T-helper 1 cell (primary cell): Measurements from ENCODE around the gene SEC31B.

Experiments
- DNase-seq, 5 donors: peaks; one replicate each; pipeline ENCODE4 v3.0.0-alpha.2; 2012 to 2020

SEC31B gene

DNA sequence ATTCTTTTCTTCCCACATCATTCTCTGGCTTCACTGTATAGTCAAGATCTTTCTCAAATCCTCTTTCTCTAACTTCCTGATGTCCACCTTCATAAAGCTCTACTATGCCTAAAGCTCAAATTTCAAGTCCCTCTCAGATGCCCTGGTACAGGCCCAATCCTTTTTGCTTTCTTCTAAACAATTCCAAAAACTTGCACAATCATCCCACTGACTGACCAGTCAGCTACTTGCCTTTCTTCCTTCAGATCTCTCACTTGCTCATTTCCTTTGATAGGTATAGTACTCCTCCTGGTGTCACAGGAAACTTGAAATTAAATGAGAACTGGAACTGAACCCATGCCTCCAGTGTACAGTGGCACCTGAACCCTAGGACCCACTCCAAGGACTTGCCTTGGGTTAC is 18.2 kb downstream of the SEC31B start:
- DNase-seq: no peak

DNA sequence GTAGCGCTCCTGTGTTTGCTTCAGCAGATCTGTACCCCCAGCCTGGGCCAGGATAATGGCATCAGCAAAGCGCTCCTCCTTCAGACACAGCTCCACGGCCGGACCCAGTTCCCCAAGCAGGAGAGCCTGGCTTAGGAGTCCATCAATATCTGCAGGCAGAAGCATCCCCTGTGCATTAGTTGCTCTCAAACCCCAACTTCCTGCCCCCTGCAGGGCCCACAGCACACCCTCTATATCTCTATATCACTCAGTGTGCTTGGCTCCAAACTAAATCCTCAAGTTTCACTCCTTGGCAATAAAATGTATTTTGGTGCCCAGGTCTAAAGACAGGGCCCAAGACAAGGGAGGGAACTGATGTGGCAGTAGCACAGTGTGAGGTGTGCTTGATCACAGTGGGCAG is 21.6 kb downstream of the SEC31B start:
- no peak for DNase-seq

DNA sequence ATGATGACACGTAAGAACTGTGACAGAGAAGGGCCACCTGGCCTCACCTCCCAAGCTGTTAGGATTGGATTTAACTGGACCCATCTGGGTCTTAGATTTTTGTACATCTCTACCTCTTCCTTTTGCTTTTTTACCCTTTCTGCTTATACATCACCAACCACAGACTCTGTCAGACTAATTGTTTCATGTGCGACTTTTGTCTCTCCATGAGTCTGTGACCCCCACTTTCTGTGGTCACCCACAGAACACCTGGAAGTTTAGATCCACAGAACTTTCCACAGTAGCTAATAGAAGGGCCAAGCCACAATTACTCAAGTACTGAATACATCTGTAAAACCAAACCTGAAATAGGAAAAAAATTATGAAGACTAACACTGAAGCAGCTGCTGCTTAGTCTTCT is 23.1 kb downstream of the SEC31B start:
- no peak for DNase-seq

DNA sequence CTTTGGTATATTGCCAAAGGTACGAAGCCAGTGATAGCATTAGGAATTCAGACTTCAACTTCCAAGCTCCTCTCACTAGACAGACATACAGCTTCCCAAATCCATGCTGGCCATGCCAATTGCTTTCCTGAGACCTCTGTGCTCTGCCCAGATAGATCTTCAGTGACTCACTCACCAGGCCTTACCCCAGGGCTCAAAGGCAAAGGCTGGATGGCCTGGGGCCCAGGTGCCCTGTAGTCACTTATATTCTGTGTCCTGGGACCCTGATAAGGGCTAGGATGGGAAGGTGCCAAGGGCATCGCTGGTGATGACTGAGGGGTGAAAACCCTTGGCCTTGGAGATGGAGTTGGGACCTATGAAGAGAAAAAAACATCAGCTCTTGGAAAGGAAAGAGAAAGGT is 29.1 kb downstream of the SEC31B start:
- DNase-seq: no peak

DNA sequence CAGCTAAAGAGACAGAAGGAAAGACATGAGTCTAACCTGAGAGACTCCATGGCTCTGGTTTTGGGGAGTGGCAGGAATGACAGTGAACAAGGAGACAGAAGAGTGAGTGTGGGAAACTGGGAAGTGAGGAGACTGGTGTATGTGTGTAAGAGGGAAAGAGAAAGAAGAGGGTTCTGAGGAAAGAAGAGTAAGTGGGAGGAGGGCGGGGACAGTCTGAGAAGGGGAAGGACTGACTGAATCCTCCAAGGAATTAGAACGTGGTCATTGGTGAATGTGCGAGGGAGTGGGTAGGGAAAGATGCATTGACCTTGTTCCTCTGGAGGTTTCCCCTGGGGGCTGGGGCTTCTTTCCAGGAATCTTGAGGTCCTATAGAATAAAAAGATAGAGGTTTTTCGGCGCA is 30.3 kb downstream of the SEC31B start:
- no peak for DNase-seq

DNA sequence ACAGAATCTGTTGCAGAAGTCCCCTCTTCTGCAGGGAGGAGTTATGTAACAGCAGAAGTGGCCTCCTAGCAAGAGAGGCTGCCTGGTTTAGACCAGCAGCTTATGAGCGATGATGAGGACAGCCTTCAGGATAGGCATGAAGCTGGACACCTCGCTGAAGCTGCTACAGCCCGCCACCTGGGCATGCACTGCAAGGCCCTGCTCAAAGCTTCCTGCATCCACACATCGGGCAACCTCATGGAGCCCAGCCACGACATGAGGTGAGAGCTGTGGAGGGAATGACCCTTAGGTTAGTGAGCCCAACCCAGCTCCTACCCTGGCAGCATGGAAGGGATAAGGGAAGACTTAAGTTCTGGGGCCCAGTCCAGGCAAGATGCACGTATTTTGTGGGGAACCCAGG is 32.1 kb downstream of the SEC31B start:
- DNase-seq: no peak

DNA sequence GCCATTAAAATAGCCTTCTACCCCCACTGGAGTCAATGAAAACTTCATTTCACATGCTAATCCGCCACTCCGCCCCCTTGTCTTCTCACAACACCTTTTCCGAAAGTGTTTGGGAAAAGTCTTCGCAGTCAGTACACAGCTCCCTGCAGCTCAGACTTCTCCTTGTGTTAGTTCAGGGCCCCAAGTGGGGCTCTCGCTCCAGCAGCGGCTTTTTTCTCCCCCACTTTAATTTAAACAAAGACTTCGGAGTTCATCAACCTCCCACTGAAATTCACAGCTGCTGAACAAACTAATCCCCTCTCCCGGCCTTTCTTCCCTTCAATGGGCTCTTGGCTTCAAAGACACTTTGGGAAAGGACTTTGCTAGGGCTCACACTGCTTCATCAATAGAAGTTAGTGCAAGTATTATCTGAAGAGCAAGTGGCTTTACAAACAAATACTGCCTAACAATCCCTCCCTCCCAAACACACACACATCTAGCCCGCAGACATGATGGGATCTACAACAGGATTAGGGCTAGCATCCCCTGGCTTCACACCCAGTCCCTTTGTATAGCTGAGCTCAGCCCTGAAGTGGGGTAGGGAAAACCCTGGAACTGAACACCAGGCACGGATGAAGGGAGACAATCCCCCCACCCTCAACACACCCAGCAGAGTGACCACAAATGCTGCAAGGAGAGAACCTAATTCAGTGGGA is 33.7 kb downstream of the SEC31B start:
- no peak for DNase-seq

DNA sequence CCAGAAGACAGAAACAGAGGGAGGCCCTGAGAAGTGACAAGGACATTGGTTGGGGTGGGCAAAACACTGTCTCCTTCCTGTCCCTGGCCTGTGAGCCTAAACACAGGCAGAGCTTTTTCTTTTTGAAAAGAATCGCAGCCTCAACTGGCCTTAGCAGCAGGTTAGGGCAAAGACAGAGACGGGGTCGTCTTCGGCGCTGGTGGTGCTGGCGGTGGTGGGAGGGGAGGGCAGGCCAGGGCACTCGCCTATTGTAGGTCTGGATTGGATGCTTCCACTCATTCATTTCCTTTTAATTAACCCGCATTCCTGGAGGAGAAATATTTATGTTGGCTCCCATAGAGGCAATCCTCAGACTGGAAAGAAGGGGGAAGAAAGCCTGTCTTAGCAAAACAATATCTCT is 34.3 kb downstream of the SEC31B start:
- DNase-seq: no peak

DNA sequence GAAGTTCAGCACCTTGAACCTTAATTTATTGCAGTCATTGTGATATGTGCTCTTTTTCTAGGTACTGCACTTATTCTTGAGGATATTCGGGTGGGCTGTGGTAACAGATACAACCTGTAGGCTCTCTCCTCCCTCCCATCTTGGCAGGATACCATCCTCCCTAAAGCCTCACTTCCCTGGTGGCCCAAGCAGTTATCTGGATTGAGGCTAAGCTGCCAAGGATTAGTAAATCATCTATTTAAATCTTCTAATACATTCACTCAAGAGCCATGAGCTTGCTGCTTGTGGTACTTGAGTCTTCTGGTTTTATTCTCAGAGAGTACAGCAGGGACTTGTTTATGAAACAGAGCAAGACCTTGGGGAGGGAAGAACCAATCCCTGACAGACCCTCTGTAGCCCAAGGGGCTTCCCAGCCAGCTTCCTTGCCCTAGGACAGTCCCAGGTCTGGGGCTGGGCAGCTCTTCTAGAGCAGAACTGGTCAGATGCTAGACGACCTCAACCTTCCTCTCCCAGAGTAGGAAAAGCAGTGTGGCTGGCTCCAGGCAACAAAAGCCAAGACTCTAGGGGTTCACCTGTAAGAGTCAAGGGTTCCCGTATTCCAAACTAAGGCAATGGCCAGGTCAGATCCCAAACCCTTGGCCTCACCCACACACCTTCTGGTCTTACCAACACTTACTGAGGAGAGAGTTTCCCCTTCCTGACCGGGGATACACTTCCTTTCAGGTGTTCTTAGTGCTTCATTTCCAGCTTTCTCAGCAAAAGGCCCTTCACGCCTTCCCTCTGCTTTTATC is 35.6 kb downstream of the SEC31B start:
- DNase-seq: no peak

DNA sequence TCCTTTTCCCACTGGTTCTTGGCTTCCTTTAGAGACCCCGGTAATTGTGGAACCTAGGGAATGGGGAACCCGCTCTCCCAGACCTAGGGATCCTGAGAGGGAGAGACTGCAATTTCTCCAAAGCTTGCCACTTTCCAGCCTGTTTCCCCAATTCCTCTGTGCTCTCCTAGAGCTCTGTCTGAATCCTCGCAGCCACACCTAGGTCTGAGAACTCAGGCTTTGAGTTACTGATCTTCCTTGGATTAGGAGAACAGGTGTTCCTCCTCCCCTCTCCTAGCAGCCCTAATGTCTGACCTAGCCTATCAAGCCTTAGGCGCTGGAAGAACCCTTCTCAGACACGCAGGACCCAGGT is 36.9 kb downstream of the SEC31B start:
- no peak for DNase-seq

DNA sequence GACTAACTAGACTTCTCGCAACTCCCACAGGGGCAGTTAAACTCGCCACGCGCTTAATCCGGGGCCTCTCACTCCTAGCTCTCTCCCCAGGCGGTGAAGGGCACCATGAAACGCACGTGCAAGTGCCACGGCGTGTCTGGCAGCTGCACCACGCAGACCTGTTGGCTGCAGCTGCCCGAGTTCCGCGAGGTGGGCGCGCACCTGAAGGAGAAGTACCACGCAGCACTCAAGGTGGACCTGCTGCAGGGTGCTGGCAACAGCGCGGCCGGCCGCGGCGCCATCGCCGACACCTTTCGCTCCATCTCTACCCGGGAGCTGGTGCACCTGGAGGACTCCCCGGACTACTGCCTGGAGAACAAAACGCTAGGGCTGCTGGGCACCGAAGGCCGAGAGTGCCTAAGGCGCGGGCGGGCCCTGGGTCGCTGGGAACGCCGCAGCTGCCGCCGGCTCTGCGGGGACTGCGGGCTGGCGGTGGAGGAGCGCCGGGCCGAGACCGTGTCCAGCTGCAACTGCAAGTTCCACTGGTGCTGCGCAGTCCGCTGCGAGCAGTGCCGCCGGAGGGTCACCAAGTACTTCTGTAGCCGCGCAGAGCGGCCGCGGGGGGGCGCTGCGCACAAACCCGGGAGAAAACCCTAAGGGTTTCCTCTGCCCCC is 37.4 kb downstream of the SEC31B start:
- peak; percentile 46 to 76 (median 56) for DNase-seq

DNA sequence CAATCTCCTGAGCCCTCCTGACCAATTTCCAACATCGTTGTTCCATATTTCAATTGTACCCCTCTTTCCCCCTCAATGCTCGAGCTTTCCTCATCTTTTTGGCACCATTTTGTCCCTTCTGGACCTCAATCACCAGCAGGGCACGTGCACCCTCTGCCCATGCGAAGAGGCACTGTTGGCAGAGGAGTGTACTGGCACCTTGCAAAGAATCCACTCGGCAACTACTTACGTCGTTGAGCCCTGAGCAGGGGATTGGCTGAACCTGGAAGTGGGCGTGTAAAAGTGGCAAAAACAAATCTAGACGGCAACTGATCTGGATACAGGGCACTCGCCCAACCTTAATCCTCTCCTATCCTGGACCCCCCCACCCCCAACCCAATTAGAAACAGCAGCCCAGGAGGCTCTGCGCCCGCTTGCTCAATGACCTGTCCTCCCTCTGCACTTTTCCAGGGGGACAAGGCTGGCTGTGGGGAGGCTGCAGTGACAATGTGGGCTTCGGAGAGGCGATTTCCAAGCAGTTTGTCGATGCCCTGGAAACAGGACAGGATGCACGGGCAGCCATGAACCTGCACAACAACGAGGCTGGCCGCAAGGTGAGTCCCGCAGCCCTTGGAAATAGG is 38.1 kb downstream of the SEC31B start:
- DNase-seq: peak; percentile 65 to 90 (median 77)

DNA sequence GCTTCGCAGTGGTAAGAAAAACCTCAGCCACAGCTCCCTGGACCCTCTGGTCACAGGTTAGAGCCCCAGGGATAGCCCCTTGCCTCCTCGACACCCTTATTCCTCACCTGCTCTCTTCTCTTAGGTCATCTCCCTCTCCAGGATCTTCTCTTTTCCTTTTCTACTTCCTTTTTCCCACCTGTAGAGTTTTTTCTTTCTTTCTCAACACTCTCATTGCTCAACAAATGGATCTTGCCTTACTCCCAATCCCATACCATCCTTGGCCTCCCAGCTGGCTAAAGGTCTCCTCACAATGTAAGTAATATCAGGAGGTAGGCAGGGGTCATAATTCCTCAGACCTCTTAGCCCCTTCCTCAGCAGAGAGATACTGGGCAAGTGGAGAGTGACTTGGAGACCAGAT is 39.7 kb downstream of the SEC31B start:
- no peak for DNase-seq

DNA sequence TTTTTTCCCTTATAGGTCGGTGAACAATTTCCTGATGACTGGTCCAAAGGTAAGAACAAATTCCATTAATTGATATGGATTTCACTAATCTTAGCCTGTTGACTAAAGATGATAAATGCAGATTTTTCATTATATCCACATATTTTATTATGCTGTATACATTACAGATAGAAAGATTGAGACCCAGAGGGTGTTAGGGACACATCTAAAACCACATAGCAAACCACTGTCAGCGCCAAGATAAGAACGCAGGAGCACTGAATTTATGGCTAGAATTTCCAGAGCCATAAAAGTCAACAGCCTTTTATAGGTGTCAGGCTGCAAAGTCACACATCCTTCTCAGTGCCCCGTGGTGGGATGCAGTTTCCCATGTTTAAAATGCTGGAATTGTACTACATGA is 40.6 kb downstream of the SEC31B start:
- DNase-seq: no peak

DNA sequence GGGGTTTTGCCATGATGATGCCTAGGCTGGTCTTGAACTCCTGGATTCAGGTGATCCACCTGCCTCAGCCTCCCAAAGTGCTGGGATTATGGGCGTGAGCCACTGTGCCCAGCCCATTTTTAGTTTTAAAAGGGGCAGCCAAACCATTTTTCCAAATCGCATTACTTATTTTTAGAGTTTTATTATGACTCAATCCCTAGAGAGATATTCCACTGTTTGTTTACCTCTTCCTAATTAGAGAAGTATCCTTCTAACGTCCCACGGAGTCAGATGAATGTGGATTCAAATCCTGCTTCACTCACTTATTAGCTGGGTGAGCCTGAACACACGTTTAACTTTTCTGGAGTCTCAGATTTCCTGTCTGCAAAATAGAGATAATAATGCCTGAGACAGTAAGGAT is 41.7 kb downstream of the SEC31B start:
- no peak for DNase-seq

DNA sequence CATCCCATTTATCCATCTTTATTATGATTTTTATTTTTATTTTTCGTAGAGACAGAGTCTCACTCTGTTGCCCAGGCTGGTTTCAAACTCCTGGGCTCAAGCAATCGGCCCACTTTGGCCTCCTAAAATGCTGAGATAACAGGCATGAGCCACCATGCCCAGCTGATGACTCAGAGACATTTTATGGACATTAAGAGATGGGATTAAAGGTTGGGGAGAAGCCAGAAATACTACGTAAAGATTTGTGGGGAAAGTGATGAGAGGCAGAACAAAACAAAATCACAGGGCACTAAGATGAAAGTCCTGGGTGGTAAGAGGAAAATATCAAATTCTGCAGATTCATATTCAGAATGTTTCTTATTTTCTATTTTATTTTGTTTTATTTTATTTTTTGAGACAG is 49.3 kb downstream of the SEC31B start:
- DNase-seq: no peak

DNA sequence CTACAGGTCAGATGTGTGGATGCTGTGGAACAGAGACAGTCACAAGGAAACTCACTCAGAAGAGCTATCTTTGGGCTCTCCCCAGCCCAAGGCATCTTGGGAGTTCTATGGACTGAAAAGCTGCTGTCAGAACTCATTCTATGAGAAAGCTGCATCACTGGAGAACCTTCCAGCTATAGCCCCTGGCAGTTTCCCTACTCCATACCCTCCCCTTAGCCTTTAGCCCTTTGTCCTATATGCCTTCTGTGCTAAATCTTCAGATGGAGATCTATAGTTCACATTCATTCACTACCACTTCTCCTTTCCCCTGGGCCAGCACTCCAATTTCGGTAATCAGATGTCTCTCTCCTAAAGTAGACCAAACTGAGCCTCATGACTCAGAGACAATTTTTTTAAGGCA is 49.9 kb downstream of the SEC31B start:
- DNase-seq: no peak

DNA sequence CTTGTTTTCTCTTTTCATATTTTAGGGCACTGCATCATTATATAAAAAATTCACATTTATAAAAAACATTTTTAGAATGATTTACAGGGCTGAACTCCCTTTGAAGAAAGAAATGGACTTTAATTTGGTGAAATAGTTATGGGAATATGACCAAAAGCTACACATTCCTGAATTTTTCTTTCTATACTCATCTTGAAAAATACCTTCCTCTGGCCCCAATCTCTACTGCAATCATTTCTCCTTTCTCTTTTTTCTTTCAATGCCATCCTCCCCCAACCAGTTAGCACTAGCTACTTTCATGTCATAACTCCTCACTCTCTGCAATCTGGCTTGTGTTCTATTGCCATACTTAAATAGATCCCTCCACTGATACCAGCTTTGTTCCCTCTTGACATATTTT is 50.7 kb downstream of the SEC31B start:
- no peak for DNase-seq

DNA sequence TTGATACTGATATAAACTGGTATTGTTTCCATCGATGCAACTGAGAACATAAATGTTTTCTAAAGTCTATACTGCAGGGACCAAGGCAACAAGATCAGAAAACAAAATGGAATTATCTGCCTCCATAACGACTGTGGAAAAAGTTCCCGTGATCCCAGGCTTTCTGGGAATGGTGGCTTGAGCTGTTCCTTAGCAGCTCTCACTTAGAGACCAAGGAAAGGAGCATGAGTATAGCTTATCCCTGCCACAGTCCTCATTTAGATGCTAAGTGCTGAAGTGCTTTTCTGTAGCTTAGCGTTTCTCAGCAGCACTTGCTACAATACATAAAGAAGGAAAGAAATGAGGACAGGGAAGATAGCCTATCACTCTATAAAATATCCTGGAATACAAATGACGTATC is 51.3 kb downstream of the SEC31B start:
- DNase-seq: no peak

DNA sequence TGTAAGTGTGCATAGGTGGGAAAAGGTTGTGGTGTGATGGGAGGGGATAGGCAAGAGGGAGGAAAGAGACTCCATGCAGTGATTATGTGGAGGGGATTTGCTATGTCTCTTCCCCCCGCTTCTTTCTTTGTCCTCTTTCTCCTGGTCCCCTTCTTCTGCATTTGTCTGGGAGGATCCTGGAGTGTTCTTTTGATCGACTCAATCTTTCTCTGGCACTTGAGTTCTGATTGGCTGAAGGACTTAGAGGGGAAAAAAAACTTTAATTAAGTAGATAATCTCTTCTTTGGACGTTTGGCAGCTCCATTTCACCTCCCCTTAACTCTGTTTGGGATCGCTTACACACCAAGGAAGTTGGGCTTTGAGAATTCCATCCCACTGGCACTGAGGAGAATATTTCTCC is 57.0 kb downstream of the SEC31B start, which contains the start of gene WNT8B:
TSS of gene WNT8B (plus strand) at position 301 of the 400 bp plus-strand sequence. CDS start 160 bp downstream, outside the sequence.
- no peak for DNase-seq

DNA sequence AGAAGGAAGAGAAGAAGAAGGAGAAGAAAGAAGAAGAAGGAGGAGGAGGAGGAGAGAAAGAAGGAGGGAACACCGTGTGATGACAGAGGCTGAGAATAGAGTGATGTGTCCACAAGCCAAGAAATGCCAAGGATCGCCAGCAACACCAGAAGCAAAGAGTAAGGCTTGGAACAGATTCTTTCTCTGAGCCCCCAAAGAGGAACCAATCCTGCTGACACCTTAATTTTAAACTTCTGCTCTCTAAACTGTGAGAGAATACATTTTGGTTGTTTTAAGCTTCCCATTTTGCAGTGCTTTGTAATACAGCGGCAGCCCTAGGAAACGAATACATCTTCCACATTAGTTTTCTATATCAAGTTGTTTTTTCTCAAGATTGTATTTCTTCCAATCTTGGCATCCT is 70.7 kb downstream of the SEC31B start:
- DNase-seq: no peak

DNA sequence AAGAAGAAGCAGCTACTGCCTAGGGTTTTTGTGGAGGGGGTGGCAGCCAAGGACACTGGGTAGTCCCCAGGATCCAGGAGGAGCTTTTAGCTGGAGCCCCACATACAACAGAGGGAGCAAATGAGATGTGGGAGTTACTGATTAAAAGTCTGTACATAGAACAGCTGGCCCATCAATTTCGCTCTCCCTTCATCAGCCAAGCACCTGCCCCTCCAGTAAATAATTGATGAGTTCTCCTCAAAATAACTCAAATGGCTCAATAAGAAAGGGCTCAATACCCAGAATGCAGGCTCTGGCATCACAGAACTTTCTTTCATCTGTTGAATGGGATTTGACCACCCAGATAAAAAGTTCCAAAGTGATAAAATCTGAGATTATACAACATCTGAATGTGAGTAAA is 72.0 kb downstream of the SEC31B start:
- DNase-seq: no peak

DNA sequence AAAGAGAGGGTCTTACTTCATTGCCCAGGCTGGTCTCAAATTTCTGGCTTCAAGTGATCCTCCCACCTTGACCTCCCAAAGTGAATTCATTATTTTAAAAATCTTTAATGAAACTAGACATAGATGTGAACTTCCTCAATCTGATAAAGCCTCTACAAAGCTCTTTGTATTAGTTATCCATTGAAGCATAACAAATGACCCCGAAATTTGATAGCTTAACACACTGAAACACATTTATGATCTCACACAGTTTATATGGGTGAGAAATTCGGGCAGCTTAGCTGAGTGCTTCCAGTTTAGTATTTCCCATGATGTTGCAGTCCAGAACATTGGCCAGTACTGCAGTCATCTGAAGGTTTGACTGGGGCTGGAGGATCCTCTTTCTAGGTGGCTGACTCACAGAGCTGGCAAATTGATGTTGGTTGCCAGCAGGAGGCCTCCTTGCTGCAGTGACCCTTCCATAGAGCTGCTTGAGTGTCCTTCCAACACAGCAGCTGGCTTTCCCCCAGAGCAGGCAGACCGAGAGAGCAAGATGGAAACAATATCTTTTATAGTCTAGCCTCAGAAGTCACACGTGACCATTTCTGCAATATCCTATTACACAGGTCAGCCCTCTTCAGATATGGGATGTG is 73.4 kb downstream of the SEC31B start:
- peak in 1 of 5 donors; percentile 4 for DNase-seq
